Neutrophil (primary cell): ENCODE results near the gene TCERG1L.

ENCODE experiments used
- H3K27ac ChIP-seq: fragments of 200-600 bp; sonication (generic); 2 replicates; pipeline ENCODE4 v1.5.1; 2016; ENCODE audit warnings: mild to moderate bottlenecking, moderate library complexity
- H3K27me3 ChIP-seq: fragments of 200-600 bp; sonication (generic); 2 replicates; pipeline ENCODE4 v1.6.0; 2016; ENCODE audit warnings: mild to moderate bottlenecking
- H3K36me3 ChIP-seq: fragments of 200-600 bp; sonication (generic); 2 replicates; pipeline ENCODE4 v1.5.1; 2017
- H3K4me1 ChIP-seq, 2 experiments: fragments of 200-600 bp in 1 of 2; sonication (generic) in 1 of 2; 1 replicate in 1 of 2; 2 replicates in 1 of 2; pipeline versions ENCODE4 v1.5.1 to v1.6.1; 2013 to 2016; ENCODE audit warnings: low read depth in 1 of 2, low read length in 1 of 2, mild to moderate bottlenecking in 1 of 2, moderate library complexity in 1 of 2; ENCODE audit not compliant: control insufficient read depth in 1 of 2, insufficient read depth in 1 of 2
- H3K4me3 ChIP-seq, 2 experiments: fragments of 200-600 bp in 1 of 2; sonication (generic) in 1 of 2; 1 replicate in 1 of 2; 2 replicates in 1 of 2; pipeline ENCODE4 v1.5.1; 2013 to 2016; ENCODE audit warnings: low read depth in 1 of 2, low read length in 1 of 2, mild to moderate bottlenecking in 1 of 2, moderate library complexity in 1 of 2
- H3K9me3 ChIP-seq: fragments of 200-600 bp; sonication (generic); 2 replicates; pipeline ENCODE4 v1.5.1; 2016
- TF ChIP-seq, protein P1 (sequence below): fragments of 200-600 bp; sonication (generic); IDR thresholded peaks from 2 replicates; pipeline ENCODE4 v1.5.1; 2016; ENCODE audit warnings: antibody characterized with exemption

TCERG1L gene

DNA sequence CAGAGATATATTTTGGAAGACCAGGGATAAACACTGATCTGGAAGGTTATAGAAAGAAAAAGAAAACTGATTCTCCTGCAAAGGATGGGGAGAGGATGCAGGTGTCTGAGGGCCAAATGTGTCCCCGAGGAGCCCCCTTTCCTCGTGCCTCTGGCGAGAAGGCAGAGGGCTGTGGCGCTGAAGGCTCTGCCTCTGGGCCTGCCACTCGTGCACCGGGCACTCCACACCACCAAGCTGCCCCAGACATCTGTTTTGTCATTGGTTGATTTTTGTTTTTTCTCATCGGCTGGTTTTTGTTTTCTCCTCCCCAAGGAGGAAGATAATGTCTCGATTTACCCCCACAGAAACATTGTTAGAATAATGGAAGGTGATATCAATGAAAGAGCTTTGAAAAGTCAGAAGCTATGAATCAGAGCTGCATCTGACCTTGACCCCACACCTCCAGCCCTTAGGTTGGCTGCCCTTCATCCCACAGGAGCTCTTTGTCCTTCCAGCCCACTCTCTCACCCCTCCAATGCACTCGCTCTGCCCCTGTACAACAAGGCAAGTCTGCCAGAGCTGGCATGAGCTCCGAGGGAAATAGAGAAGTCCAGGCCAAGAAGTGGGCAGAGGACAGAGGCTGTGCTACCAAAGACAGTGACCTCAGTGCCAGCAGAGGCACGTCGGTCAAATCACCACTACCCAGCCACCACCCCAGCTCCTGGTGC is 124.8 kb downstream of the TCERG1L start:
- Histone ChIP-seq H3K27ac (no peak overlapping the region), H3K36me3 (no peaks in the 10 kb centered on the region), H3K27me3 (no peaks in the 10 kb centered on the region), H3K4me3 (no peak overlapping the region), H3K9me3 (no peaks in the 10 kb centered on the region), H3K4me1 (no peaks in the 10 kb centered on the region)
- TF ChIP-seq, protein P1, sequence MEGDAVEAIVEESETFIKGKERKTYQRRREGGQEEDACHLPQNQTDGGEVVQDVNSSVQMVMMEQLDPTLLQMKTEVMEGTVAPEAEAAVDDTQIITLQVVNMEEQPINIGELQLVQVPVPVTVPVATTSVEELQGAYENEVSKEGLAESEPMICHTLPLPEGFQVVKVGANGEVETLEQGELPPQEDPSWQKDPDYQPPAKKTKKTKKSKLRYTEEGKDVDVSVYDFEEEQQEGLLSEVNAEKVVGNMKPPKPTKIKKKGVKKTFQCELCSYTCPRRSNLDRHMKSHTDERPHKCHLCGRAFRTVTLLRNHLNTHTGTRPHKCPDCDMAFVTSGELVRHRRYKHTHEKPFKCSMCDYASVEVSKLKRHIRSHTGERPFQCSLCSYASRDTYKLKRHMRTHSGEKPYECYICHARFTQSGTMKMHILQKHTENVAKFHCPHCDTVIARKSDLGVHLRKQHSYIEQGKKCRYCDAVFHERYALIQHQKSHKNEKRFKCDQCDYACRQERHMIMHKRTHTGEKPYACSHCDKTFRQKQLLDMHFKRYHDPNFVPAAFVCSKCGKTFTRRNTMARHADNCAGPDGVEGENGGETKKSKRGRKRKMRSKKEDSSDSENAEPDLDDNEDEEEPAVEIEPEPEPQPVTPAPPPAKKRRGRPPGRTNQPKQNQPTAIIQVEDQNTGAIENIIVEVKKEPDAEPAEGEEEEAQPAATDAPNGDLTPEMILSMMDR, result no peak

DNA sequence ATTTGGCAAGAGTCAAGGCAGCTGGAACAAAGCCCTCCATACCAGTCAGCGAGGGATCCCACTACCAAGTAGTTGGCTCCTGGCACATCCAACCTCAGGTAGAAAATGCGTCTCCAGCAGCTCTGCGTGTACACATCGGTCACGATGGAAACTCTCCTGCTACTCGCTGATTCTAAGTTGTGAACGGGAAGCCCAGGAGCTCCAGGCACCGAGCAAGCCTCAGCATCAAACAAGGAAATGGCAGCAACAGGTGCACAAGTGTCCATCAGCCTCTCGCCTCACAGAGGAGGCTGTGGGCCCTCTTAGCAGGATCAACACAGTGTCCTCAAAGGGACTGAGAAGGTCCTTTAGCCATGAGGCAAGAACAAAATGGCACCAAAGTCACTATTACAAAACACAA is 127.0 kb downstream of the TCERG1L start:
- no peak overlapping the region for H3K4me3 ChIP-seq
- TF ChIP-seq, protein P1, result no peak
- H3K9me3 ChIP-seq, result no peaks in the 10 kb centered on the region

DNA sequence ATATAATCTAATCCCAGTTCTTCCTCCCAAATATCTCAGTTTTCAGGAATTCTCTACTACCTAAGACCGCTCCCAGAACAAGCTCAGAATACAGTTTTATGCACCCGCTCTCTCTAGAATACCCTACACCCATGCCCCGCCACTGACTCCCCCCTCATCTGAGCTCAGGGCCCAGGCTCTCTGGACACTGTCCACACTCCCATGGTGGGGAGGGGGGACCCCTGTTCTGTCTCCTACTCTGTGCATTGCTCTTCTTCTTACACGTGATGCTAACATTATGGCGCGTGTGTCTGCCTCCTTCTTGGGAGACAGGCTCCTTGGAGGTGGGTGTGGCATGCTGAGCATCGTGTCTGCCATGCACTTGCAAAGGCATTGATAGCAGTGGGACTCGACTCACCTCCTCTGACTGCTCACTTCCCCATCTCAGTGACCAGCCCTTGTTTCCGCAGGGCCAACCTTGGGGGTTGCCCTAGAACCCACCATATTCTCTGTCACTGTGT is 127.9 kb downstream of the TCERG1L start:
- Histone ChIP-seq H3K4me1 (no peaks in the 10 kb centered on the region), H3K9me3 (no peaks in the 10 kb centered on the region), H3K4me3 (no peak overlapping the region), H3K36me3 (no peaks in the 10 kb centered on the region), H3K27ac (no peak overlapping the region), H3K27me3 (no peaks in the 10 kb centered on the region)
- TF ChIP-seq, protein P1, result no peak

More for the DNA sequence above, 127.0 kb downstream of the TCERG1L start:
- H3K27ac ChIP-seq, result no peak overlapping the region
- no peaks in the 10 kb centered on the region for H3K36me3 ChIP-seq
- no peaks in the 10 kb centered on the region for H3K27me3 ChIP-seq
- no peaks in the 10 kb centered on the region for H3K4me1 ChIP-seq

DNA sequence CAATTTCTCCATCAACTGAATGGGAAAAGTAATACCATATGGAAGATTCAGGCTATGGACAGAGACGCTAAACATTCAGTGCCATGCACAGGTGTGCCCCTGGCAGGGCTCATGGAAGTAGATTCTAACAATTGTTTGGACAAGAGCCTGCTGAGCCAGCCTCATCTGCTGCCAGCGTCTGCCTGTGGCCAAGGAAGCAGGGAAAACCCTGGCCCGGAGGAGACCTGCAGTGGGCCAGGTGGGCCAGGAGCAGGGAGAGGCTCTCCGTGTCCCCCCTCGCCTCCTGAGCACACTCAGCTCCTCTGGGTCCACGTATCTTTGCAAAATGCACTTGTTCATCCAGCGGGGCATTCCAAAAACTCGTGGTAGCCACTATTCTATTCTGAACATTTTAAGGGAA is 130.1 kb downstream of the TCERG1L start:
- H3K4me3 ChIP-seq, result no peak overlapping the region
- TF ChIP-seq, protein P1, result no peak
- H3K36me3 ChIP-seq, result no peaks in the 10 kb centered on the region
- H3K9me3 ChIP-seq, result no peaks in the 10 kb centered on the region
- no peaks in the 10 kb centered on the region for H3K27me3 ChIP-seq
- no peak overlapping the region for H3K27ac ChIP-seq
- no peaks in the 10 kb centered on the region for H3K4me1 ChIP-seq

DNA sequence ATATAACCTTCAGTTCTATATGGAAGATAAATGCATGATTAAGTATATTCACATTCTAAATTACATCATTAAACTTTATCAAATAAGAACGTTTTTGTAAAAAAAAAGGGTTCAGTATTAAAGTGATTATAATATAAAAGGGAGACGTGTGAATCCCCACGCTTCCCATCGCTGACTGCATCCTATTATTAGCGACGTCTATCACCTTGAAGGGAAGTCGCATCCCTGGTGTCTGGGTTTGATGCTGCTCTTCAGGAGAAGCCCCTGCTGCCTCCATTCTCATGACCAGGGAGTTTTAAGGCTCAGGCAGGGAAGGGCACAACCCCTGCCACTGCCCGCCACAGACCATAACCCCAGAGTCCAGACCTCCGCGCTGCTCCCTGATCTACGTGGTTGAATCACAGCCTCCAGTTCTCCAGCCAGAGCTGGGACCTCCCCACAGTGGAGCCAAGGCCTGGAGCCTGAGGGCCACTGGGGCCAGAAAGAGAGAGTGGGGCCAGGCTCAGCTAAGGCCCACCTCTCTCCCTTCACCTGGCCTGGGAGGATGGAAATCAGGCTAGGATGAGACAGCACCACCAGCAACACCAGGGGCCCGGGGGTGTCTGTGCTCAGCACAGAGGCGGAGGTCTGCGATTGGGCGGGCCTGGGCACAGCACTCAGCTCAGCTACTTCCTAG is 130.6 kb downstream of the TCERG1L start:
- Histone ChIP-seq H3K9me3 (no peaks in the 10 kb centered on the region), H3K27me3 (no peaks in the 10 kb centered on the region), H3K36me3 (no peaks in the 10 kb centered on the region), H3K4me3 (no peak overlapping the region), H3K4me1 (no peaks in the 10 kb centered on the region), H3K27ac (no peak overlapping the region)
- TF ChIP-seq, protein P1, result no peak
